ENCODE measurements around the gene BID.

The BID gene

DNA sequence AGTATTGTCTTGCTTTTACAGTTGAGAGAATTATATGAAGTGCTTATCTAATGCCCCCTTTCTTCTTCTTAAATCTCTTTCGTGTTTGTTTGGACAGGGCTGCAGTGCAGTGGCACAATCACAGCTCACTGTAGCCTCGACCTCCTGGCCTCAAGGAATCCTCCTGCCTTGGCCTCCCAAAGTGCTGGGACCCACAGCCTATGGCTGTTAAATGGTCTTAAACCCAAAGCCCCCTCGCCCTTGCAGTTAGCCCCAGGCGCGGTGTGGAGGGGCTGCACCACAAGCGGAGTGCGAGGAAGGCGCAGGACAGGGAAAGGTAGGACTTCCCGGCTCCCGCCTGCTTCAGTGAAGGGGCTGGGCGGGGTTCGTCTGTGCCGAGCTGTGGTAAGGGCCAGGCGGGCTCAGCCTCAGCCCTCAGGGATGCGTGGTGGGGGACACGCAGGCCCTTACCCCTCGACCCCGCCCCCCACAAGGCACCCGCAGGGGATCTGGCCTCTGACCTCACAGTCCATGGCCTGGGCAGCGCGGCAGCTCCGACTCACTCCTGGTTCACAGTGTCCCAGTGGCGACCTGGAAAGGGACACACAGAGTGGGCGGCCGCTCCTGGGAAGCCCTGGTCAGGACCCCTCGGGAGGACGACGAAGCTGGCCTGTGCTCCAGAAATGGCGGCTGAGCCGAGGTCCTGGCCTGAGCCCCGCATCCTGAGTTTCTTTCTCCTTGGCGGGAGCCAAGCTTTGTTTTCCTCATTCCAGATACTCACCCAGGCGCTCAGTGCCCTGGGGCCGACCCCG is 24.5 kb downstream of the BID start:
- TF ChIP-seq, protein P1, sequence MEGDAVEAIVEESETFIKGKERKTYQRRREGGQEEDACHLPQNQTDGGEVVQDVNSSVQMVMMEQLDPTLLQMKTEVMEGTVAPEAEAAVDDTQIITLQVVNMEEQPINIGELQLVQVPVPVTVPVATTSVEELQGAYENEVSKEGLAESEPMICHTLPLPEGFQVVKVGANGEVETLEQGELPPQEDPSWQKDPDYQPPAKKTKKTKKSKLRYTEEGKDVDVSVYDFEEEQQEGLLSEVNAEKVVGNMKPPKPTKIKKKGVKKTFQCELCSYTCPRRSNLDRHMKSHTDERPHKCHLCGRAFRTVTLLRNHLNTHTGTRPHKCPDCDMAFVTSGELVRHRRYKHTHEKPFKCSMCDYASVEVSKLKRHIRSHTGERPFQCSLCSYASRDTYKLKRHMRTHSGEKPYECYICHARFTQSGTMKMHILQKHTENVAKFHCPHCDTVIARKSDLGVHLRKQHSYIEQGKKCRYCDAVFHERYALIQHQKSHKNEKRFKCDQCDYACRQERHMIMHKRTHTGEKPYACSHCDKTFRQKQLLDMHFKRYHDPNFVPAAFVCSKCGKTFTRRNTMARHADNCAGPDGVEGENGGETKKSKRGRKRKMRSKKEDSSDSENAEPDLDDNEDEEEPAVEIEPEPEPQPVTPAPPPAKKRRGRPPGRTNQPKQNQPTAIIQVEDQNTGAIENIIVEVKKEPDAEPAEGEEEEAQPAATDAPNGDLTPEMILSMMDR (IDR thresholded peaks at IDR 0.05), result no peak

DNA sequence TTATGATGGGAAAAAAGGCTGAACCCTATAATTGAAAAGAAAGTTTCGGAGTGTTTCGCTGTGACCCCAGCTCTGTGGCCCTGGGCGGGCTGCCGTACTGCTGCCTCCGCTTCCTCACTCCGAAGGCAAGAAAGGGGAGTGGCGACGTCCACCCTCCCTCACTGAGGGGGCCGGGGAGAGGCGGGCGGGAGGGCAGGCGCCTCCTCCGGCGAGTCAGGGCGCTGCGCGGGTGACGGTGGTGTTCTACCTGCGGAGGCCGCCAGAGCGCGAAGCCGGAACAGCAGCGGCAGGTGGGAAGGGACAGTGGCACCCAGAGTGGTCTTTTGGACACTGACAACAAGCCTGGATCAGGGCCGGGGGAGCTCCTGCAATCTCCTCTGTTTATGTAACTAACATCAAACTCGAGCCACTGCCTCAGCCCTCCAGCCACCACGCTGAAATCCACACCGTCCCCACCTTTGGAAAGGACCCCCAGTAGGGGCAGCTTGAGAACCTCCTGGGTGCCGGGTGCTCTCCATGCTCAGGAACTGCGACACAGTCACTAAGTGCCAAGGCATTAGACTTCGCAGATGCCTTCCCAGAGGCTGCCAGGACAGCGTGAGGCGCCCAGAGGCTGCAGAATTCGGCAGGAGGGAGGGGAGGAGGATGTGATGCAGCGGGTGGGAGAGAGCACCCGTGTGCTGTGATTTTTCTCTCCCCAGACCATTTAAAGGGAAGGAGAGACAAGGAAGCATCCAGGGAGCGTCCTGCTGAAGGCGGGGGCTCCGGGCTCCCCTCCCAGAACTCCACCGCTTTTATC is 25.5 kb downstream of the BID start:
- TF ChIP-seq, protein P1 (IDR thresholded peaks at IDR 0.05), result no peak

- TF ChIP-seq, protein P1 (IDR thresholded peaks at IDR 0.05), result no peak
Observed at GRCh38 chr22:17746916-17747315, 27.4 kb downstream of the BID start.

GRCh38 chr22:17744430-17744829 is 29.8 kb downstream of the BID start:
- TF ChIP-seq, protein P1 (IDR thresholded peaks at IDR 0.05), result no peak

DNA sequence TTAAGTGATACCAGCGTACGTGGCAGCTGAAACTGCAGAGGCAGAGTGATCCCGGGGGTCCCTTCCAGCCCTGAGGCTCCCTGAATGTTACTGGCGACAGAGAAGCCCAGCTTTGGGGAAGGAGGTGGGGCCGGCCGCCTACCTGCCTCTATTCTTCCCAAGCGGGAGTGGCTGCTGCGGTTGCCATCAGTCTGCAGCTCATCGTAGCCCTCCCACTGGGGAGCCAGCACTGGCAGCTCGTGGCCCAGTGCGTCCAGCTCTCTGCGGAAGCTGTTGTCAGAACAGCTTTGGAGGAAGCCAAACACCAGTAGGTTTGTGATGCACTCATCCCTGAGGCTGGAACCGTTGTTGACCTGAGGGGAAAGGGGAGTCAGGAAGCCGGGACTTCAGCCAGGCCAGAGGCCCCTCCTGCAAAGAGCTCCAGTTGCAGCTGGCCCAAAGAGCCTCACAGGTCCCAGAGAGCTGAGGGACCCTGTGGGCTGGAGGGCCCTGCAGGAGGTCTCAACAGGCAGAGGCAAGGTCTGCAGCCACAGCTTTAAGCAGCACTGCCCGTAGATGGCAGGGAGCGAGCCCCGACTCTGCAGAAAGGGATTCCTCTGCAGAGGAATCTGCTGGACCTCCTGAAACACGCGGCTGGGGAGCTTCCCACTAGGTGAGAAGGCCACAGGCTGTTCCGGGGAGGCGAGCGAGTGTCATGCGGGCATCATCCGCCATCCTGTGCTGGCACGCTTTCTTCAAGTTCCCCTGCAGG is 30.4 kb downstream of the BID start:
- TF ChIP-seq, protein P1 (IDR thresholded peaks at IDR 0.05), result no peak

GRCh38 chr22:17742527-17742902 is 31.8 kb downstream of the BID start:
- TF ChIP-seq, protein P1 (IDR thresholded peaks at IDR 0.05), result peak; percentile 75

DNA sequence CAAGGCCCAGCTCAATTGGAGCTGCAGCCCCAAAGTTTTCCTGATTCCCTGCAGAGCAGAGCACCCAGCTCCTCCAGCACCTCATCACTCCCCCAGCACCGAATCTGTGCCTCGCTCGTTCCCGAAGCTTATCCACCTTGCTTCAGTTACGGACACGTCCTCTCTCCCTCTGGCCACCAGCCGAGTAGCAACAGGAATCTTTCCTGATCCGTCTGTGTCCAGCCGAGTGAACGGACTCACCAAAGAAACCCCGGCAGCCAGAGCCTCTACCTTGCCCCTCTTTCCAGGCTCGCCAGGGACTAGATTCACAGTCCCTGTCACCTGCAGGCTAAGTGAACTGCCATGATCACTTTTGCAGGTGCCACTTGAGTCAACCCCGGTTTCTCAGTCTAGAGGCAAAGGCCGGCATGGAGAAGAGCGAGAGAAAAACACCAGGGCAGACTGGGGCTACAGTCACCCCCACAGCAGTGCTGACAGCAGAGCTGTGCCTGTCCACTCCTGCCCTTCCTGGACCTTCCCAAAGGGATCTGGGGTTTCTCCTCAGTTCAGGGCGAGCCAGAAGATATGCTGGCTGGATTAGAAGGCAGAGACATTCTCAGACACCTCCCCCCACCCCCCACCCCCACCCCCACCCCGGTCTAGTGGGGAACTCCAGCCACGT is 32.3 kb downstream of the BID start:
- TF ChIP-seq, protein P1 (IDR thresholded peaks at IDR 0.05), result no peak
